OCI-LY7 (cell line): Measurements from ENCODE around the gene ABCC9. TPM values are rescaled to one million over a fixed set of nuclear protein-coding genes. Genes with fewer than 3 reads are reported as not detected.
"Not testable (repeated sequence)": the region's sequence is repeated elsewhere in the genome, so short reads cannot be mapped to it uniquely, and the experiment has no call there.

Source experiments
- BruUV-seq: library from RNA; stranded (reverse); fragments of 400-500 nt; replicated peaks from 2 replicates; lab custom pipeline; 2021; lab: Mats Ljungman, UMichigan
- CTCF ChIA-PET: fragments of 300-600 bp; sonication (Branson Sonifier 250); formaldehyde crosslinking; loops from one replicate; lab custom pipeline; 2022; ENCODE audit warnings: antibody characterized with exemption; ENCODE audit not compliant: unreplicated experiment; lab: Charles Lee
- POLR2A ChIA-PET: fragments of 300-600 bp; sonication (Branson Sonifier 250); formaldehyde crosslinking; loops from one replicate; lab custom pipeline; 2022; ENCODE audit warnings: antibody characterized with exemption; lab: Charles Lee
- DNase-seq: peaks from one replicate; pipeline ENCODE4 v3.0.0-alpha.2; 2015; ENCODE audit warnings: low spot score
- H2AFZ ChIP-seq: fragments of 200-600 bp; sonication (generic), shearing (Covaris generic); 2 replicates; pipeline ENCODE4 v1.6.1; 2014; ENCODE audit warnings: mild to moderate bottlenecking, antibody characterized with exemption, low read length, moderate library complexity
- H3K27ac ChIP-seq: fragments of 200-600 bp; sonication (generic); 2 replicates; pipeline ENCODE4 v1.5.1; 2014; ENCODE audit warnings: mixed run types, low read depth, mild to moderate bottlenecking, moderate library complexity, low read length, inconsistent platforms; ENCODE audit not compliant: poor library complexity, severe bottlenecking
- H3K36me3 ChIP-seq: fragments of 200-600 bp; sonication (generic); 2 replicates; pipeline ENCODE4 v1.6.1; 2014; ENCODE audit warnings: mild to moderate bottlenecking, antibody characterized with exemption, low read length, moderate library complexity, mixed read lengths; ENCODE audit not compliant: insufficient read depth
- H3K4me1 ChIP-seq: fragments of 200-600 bp; sonication (generic); 2 replicates; pipeline ENCODE4 v1.5.1; 2014; ENCODE audit warnings: mild to moderate bottlenecking, low read length; ENCODE audit not compliant: insufficient read depth, poor library complexity, severe bottlenecking
- H3K4me2 ChIP-seq: fragments of 200-600 bp; sonication (generic); 2 replicates; pipeline ENCODE4 v1.6.1; 2014; ENCODE audit warnings: mild to moderate bottlenecking, low read length
- H3K4me3 ChIP-seq: fragments of 200-600 bp; sonication (generic); 2 replicates; pipeline ENCODE4 v1.5.1; 2014; ENCODE audit warnings: mild to moderate bottlenecking, low read depth, low read length; ENCODE audit not compliant: poor library complexity, severe bottlenecking
- H3K79me2 ChIP-seq: fragments of 200-600 bp; sonication (generic); 2 replicates; pipeline ENCODE4 v1.6.1; 2016; ENCODE audit warnings: low read depth, mild to moderate bottlenecking, low read length, moderate library complexity, mixed read lengths; ENCODE audit not compliant: insufficient read depth
- H3K9me2 ChIP-seq: fragments of 200-600 bp; sonication (generic); 2 replicates; pipeline ENCODE4 v1.6.1; 2016; ENCODE audit warnings: mild to moderate bottlenecking, low read length, mixed read lengths; ENCODE audit not compliant: insufficient read depth
- H3K9me3 ChIP-seq: fragments of 200-600 bp; sonication (generic); 2 replicates; pipeline ENCODE4 v1.6.1; 2014; ENCODE audit warnings: mild to moderate bottlenecking, mixed run types, low read length, mixed read lengths
- H4K20me1 ChIP-seq: fragments of 200-600 bp; sonication (generic); 2 replicates; pipeline ENCODE4 v1.6.1; 2014; ENCODE audit warnings: mild to moderate bottlenecking, antibody characterized with exemption, low read length, moderate library complexity, mixed read lengths; ENCODE audit not compliant: insufficient read depth
- EZH2phosphoT487 ChIP-seq: fragments of 200-600 bp; sonication (generic); IDR thresholded peaks from 2 replicates; pipeline ENCODE4 v1.6.1; 2018; ENCODE audit warnings: low read depth, borderline replicate concordance, mild to moderate bottlenecking, mixed run types, antibody characterized with exemption, low read length, moderate library complexity, mixed read lengths
- intact Hi-C: fragments of 100-400 bp; cut with micrococcal nuclease; formaldehyde crosslinking; loops from one replicate; pipeline ENCODE4 v1.10.0; 2022; ENCODE audit not compliant: unreplicated experiment
- total RNA-seq, 2 experiments: library from RNA; depleted of rRNA in 1 of 2; stranded (reverse); fragments of >200 nt in 1 of 2; shearing (Covaris generic) in 1 of 2; gene quantifications; 2 replicates each; pipeline ENCODE4 v1.2.3, GENCODE V29; 2014 to 2022
- TF ChIP-seq, protein P1 (sequence below): fragments of 200-600 bp; sonication (generic); conservative IDR thresholded peaks from 2 replicates; pipeline ENCODE4 v1.5.1; 2014; ENCODE audit warnings: mild to moderate bottlenecking, antibody characterized with exemption, low read length, moderate library complexity, mixed read lengths

The ABCC9 gene
- total RNA-seq, 2 experiments from 2014 or later: not detected

DNA sequence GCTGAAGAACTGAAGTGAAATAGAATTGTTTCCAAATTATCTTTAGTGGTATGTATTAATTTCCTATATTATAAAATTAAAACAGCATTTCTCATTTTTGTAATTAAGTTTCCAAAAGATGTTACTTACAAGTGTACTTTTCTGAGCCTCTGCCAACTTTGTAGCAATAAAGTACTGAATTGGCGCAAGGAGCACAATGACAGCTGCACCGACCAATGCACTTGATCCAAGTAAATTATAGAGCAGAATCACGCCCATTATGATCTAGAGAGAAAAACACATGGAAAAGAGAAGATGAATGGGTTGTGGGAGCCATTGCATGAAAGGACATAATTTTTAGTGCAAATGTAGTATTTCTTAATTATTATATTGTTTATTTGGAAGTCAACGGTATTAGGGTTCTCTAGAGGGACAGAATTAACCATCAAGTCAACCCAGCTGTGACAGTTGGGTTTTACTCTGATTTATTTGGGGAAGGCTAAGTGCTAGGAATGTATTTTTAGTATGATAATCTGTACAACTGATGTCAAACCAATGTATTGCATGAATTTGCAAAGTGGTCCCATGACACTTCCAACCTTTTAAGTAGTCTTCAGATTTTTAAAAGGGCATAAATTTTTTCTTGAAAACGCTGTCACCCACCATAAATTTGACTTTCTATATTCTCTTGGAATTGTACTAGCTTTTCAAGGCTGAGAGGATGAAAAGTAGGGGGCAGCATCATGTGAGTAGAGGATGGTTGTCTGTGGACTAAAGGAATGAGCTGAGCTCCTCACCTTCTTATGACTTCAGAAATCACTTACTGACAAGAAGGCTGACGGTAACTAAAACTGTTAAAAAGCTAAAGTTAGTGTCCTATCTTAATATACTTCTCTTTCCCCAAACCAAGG lies 33.0 kb downstream of the ABCC9 start:
- no TSS peak for BruUV-seq
- Histone ChIP-seq H3K4me3 (no peak overlapping the region), H3K4me2 (no peak overlapping the region), H2AFZ (no peak overlapping the region), H4K20me1 (no peaks in the 10 kb centered on the region), H3K27ac (no peak overlapping the region), H3K4me1 (no peaks in the 10 kb centered on the region), H3K9me2 (no peaks in the 10 kb centered on the region), H3K79me2 (no peaks in the 10 kb centered on the region), H3K36me3 (no peaks in the 10 kb centered on the region), H3K9me3 (no peaks in the 10 kb centered on the region)
- ChIA-PET POLR2A (no interaction called here), CTCF (no interaction called here)
- no peak for DNase-seq
- intact Hi-C loops: no loop called here
- TF ChIP-seq, protein P1, sequence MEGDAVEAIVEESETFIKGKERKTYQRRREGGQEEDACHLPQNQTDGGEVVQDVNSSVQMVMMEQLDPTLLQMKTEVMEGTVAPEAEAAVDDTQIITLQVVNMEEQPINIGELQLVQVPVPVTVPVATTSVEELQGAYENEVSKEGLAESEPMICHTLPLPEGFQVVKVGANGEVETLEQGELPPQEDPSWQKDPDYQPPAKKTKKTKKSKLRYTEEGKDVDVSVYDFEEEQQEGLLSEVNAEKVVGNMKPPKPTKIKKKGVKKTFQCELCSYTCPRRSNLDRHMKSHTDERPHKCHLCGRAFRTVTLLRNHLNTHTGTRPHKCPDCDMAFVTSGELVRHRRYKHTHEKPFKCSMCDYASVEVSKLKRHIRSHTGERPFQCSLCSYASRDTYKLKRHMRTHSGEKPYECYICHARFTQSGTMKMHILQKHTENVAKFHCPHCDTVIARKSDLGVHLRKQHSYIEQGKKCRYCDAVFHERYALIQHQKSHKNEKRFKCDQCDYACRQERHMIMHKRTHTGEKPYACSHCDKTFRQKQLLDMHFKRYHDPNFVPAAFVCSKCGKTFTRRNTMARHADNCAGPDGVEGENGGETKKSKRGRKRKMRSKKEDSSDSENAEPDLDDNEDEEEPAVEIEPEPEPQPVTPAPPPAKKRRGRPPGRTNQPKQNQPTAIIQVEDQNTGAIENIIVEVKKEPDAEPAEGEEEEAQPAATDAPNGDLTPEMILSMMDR: no peak
- TF ChIP-seq EZH2phosphoT487: no peak

DNA sequence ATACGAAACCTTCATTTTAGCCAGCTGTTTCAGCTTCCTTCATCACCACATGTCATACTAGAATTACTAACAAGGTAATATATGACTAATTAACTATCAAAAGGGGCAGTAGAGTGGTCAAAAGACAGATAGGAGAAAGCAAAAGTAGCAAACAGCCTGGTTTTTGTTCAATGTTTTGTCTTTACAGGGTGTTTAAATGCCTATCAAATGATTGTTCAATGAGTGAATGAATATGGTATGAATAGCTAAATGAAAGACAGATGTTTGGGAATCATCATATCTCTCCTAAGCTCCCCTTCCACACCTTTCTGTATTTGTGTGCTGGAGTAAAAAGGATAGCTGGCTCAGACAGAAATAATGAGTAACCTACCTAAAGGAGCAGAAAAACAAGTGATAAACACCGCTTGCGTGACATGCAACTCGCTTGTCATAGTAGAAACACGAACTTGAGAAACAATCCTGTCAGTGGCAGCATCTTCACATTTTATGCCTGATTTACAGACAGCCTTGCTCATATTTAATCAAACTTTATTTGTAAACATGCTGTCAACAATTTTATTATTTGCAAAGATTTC lies 34.2 kb downstream of the ABCC9 start:
- Histone ChIP-seq H3K36me3 (no peaks in the 10 kb centered on the region), H3K4me2 (no peak overlapping the region), H3K4me3 (no peak overlapping the region), H3K79me2 (no peaks in the 10 kb centered on the region), H3K9me2 (no peaks in the 10 kb centered on the region), H3K4me1 (no peaks in the 10 kb centered on the region), H3K9me3 (no peaks in the 10 kb centered on the region), H3K27ac (no peak overlapping the region), H2AFZ (no peak overlapping the region), H4K20me1 (no peaks in the 10 kb centered on the region)
- POLR2A ChIA-PET: interaction anchor here (0.6 kb wide), 1 partner anchor 13 kb away, joined by 3 read pairs; no protein-coding TSS in a partner anchor
- CTCF ChIA-PET: no interaction called here
- BruUV-seq: no TSS peak
- no peak for DNase-seq
- TF ChIP-seq, protein P1: no peak
- no peak for TF ChIP-seq EZH2phosphoT487
- intact Hi-C loops: no loop called here

DNA sequence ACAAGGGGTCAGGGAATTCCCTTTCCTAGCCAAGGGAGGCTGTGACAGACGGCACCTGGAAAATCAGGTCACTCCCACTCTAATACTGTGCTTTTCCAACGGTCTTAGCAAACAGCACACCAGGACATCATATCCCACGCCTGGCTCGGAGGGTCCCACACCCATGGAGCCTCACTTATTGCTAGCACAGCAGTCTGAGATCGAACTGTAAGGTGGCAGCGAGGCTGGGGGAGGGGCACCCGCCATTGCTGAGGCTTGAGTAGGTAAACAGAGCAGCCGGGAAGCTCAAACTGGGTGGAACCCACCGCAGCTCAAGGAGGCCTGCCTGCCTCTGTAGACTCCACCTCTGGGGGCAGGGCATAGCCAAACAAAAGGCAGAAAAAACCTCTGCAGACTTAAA lies 41.7 kb downstream of the ABCC9 start:
- H3K36me3 ChIP-seq, CTCF ChIA-PET, H3K4me1 ChIP-seq, intact Hi-C loops, BruUV-seq, H3K27ac ChIP-seq, DNase-seq, H3K4me2 ChIP-seq, H3K9me3 ChIP-seq, POLR2A ChIA-PET, H3K4me3 ChIP-seq, H3K79me2 ChIP-seq, H2AFZ ChIP-seq, H3K9me2 ChIP-seq, H4K20me1 ChIP-seq: not testable (repeated sequence)
